Osteoblast (primary cell): ENCODE data around the gene SFRP2. TPM values are rescaled to one million over a fixed set of nuclear protein-coding genes. Genes with fewer than 3 reads are reported as not detected.

Source experiments
- DNase-seq: peaks from one replicate; pipeline ENCODE4 v3.0.0; 2011; ENCODE audit warnings: low spot score, mixed read lengths; ENCODE audit not compliant: insufficient read length; ENCODE audit errors: missing footprints
- H2AFZ ChIP-seq: 2 replicates; pipeline ENCODE4 v1.6.0; 2011; ENCODE audit warnings: mild to moderate bottlenecking, low read length
- H3K27ac ChIP-seq: 2 replicates; pipeline ENCODE4 v1.5.1; 2011; ENCODE audit warnings: mild to moderate bottlenecking, low read depth, low read length, moderate library complexity
- H3K27me3 ChIP-seq: 2 replicates; pipeline ENCODE4 v1.6.0; 2012; ENCODE audit warnings: mild to moderate bottlenecking, control low read depth, inconsistent platforms, low read length, moderate library complexity; ENCODE audit not compliant: insufficient read depth
- H3K36me3 ChIP-seq: 2 replicates; pipeline ENCODE4 v1.5.1; 2011; ENCODE audit warnings: mild to moderate bottlenecking, low read length, control low read depth, moderate library complexity; ENCODE audit not compliant: insufficient read depth
- H3K4me1 ChIP-seq: 2 replicates; pipeline ENCODE4 v1.5.1; 2011; ENCODE audit warnings: mild to moderate bottlenecking, low read length, control low read depth, moderate library complexity; ENCODE audit not compliant: insufficient read depth
- H3K4me2 ChIP-seq: 2 replicates; pipeline ENCODE4 v1.6.0; 2011; ENCODE audit warnings: mild to moderate bottlenecking, low read length; ENCODE audit not compliant: insufficient read depth
- H3K4me3 ChIP-seq: fragments of 200-600 bp; sonication (generic); 3 replicates; pipeline ENCODE4 v1.5.1; 2012; ENCODE audit warnings: mild to moderate bottlenecking, low read length, inconsistent platforms; ENCODE audit not compliant: insufficient read depth
- H3K79me2 ChIP-seq: 2 replicates; pipeline ENCODE4 v1.6.0; 2012; ENCODE audit warnings: mild to moderate bottlenecking, low read length, control low read depth, inconsistent platforms; ENCODE audit not compliant: insufficient read depth
- H3K9me3 ChIP-seq: 2 replicates; pipeline ENCODE4 v1.5.1; 2011; ENCODE audit warnings: low read depth, low read length, control low read depth
- H4K20me1 ChIP-seq: 2 replicates; pipeline ENCODE4 v1.6.0; 2012; ENCODE audit warnings: mild to moderate bottlenecking, low read length, control low read depth; ENCODE audit not compliant: insufficient read depth
- total RNA-seq: library from RNA; depleted of rRNA; stranded (reverse); fragments of >200 nt; gene quantifications from 2 replicates; pipeline ENCODE4 v1.2.3, GENCODE V29; 2012
- TF ChIP-seq, protein P1 (sequence below): IDR thresholded peaks from 2 replicates; pipeline ENCODE4 v1.5.1; 2011; ENCODE audit warnings: mild to moderate bottlenecking, low read depth, low read length, moderate library complexity; ENCODE audit errors: extremely low read depth

SFRP2 gene
- total RNA-seq, 1 donor, result not detected

DNA sequence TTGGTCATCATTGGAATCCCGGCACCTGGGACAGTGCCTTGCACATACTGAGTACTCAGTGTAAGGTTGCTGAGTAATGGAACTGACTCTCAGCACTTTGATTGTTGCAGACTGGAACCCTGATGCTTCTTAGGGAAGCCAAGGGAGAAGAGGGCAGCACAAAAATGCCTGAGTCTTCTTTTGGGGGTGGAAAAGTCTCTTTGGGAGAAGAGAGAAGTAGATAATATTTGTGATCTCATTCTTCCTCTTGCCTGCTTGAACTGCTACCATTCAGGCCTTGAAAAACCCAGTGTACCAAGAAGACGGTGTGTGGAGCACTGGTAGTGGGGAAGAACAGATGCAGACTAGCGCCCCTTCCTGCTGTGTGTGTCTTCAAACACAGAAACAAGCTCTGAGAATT, 12.3 kb downstream of the SFRP2 start:
- TF ChIP-seq, protein P1, sequence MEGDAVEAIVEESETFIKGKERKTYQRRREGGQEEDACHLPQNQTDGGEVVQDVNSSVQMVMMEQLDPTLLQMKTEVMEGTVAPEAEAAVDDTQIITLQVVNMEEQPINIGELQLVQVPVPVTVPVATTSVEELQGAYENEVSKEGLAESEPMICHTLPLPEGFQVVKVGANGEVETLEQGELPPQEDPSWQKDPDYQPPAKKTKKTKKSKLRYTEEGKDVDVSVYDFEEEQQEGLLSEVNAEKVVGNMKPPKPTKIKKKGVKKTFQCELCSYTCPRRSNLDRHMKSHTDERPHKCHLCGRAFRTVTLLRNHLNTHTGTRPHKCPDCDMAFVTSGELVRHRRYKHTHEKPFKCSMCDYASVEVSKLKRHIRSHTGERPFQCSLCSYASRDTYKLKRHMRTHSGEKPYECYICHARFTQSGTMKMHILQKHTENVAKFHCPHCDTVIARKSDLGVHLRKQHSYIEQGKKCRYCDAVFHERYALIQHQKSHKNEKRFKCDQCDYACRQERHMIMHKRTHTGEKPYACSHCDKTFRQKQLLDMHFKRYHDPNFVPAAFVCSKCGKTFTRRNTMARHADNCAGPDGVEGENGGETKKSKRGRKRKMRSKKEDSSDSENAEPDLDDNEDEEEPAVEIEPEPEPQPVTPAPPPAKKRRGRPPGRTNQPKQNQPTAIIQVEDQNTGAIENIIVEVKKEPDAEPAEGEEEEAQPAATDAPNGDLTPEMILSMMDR, result no peak
- DNase-seq, result no peak

DNA sequence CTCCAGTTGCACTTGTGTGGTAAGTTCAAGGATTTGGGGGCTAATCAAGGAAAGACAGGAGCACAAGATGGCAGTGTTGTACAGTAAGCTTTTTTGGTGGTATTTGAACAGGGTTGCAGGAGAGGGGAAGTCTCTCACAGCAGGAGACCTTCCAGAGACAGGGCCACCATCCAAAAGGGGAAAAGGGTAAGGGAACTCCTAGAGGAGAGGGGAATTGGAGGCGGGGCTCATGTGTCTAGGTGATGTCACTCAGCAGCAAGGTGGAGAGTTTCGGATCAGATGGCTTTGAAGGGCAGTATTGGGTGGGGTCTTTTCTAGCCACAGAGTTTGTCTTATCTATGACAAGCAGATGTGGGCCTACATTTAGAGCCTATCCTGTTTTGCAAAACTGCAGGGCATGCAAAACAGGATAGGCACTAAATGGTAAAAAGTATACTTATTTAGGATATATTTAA, 15.6 kb downstream of the SFRP2 start:
- TF ChIP-seq, protein P1, result no peak
- H2AFZ ChIP-seq, result no peak overlapping the region
- no peak overlapping the region for H3K27ac ChIP-seq
- H3K4me1 ChIP-seq, result no peaks in the 10 kb centered on the region
- no peaks in the 10 kb centered on the region for H3K9me3 ChIP-seq
- H3K79me2 ChIP-seq, result no peaks in the 10 kb centered on the region
- no peaks in the 10 kb centered on the region for H3K27me3 ChIP-seq
- no peaks in the 10 kb centered on the region for H3K36me3 ChIP-seq
- H3K4me2 ChIP-seq, result no peak overlapping the region
- no peak overlapping the region for H3K4me3 ChIP-seq
- no peak for DNase-seq
- H4K20me1 ChIP-seq, result no peaks in the 10 kb centered on the region

More for the DNA sequence above, 12.3 kb downstream of the SFRP2 start:
- Histone ChIP-seq H3K27ac (no peak overlapping the region), H3K36me3 (no peaks in the 10 kb centered on the region), H3K4me1 (no peaks in the 10 kb centered on the region), H4K20me1 (no peaks in the 10 kb centered on the region), H2AFZ (no peak overlapping the region), H3K4me2 (no peak overlapping the region), H3K27me3 (no peaks in the 10 kb centered on the region), H3K4me3 (no peak overlapping the region), H3K9me3 (no peaks in the 10 kb centered on the region), H3K79me2 (no peaks in the 10 kb centered on the region)

DNA sequence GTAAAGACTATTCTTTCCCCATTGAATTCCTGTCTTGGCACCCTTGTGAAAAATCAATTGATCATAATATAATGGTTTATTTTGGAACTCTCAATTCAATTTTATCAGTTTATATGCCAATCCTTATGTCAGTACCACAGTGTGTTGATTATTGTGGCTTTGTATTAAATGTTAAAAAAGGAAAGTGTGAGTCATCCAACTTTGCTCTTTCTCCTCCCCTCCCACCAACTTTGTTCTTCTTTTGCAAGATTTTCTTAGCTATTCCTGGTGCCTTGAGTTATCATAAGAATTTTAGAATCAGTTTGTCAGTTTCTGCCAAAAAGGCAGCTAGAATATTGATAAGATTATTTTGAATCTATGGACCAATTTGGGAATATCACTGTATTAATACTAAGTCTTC, 17.8 kb downstream of the SFRP2 start:
- no peak overlapping the region for H3K4me3 ChIP-seq
- no peak overlapping the region for H2AFZ ChIP-seq
- H3K27me3 ChIP-seq, result no peaks in the 10 kb centered on the region
- no peaks in the 10 kb centered on the region for H4K20me1 ChIP-seq
- no peaks in the 10 kb centered on the region for H3K9me3 ChIP-seq
- no peak for DNase-seq
- no peak overlapping the region for H3K27ac ChIP-seq
- H3K36me3 ChIP-seq, result no peaks in the 10 kb centered on the region
- no peak overlapping the region for H3K4me2 ChIP-seq
- H3K4me1 ChIP-seq, result no peaks in the 10 kb centered on the region
- TF ChIP-seq, protein P1, result no peak
- H3K79me2 ChIP-seq, result no peaks in the 10 kb centered on the region

- H2AFZ ChIP-seq, result no peak overlapping the region
- H3K4me2 ChIP-seq, result no peak overlapping the region
- H3K9me3 ChIP-seq, result no peaks in the 10 kb centered on the region
- H3K27me3 ChIP-seq, result peaks cover 4% of the 10 kb centered on the region
- no peak overlapping the region for H3K27ac ChIP-seq
- H3K4me1 ChIP-seq, result no peaks in the 10 kb centered on the region
- H3K79me2 ChIP-seq, result no peaks in the 10 kb centered on the region
- H4K20me1 ChIP-seq, result no peaks in the 10 kb centered on the region
- DNase-seq, result no peak
- no peak overlapping the region for H3K4me3 ChIP-seq
- TF ChIP-seq, protein P1, result no peak
- no peaks in the 10 kb centered on the region for H3K36me3 ChIP-seq
Observed at GRCh38 chr4:153766758-153767157, 22.1 kb downstream of the SFRP2 start.
